Neuronal stem cell (in vitro differentiated cells): Measurements from ENCODE around the gene MYL3.
"Not testable (repeated sequence)": the region's sequence is repeated elsewhere in the genome, so short reads cannot be mapped to it uniquely, and the experiment has no call there.

Experiments
- DNase-seq: peaks from one replicate; pipeline ENCODE4 v3.0.0-alpha.2; 2013; ENCODE audit warnings: low spot score
- H2AFZ ChIP-seq: one replicate; pipeline ENCODE4 v1.6.1; 2013; ENCODE audit warnings: mild to moderate bottlenecking, low read length, inconsistent platforms
- H2AK5ac ChIP-seq: 2 replicates; pipeline ENCODE4 v1.6.1; 2013; ENCODE audit warnings: low read depth, mild to moderate bottlenecking, inconsistent platforms, low read length, moderate library complexity, mixed read lengths
- H2BK120ac ChIP-seq: 2 replicates; pipeline ENCODE4 v1.6.1; 2013; ENCODE audit warnings: low read depth, mild to moderate bottlenecking, inconsistent platforms, low read length, moderate library complexity, mixed read lengths
- H2BK12ac ChIP-seq: one replicate; pipeline ENCODE4 v1.6.1; 2013; ENCODE audit warnings: low read length, inconsistent platforms
- H2BK15ac ChIP-seq: 2 replicates; pipeline ENCODE4 v1.6.1; 2013; ENCODE audit warnings: mild to moderate bottlenecking, low read length, inconsistent platforms, mixed read lengths
- H2BK5ac ChIP-seq: one replicate; pipeline ENCODE4 v1.6.1; 2013; ENCODE audit warnings: inconsistent platforms, mild to moderate bottlenecking, low read length, moderate library complexity
- H3K14ac ChIP-seq: one replicate; pipeline ENCODE4 v1.6.1; 2013; ENCODE audit warnings: low read length, inconsistent platforms
- H3K18ac ChIP-seq: 2 replicates; pipeline ENCODE4 v1.6.1; 2013; ENCODE audit warnings: low read length, inconsistent platforms
- H3K23ac ChIP-seq: 2 replicates; pipeline ENCODE4 v1.6.1; 2013; ENCODE audit warnings: low read depth, mild to moderate bottlenecking, mixed read lengths, low read length, inconsistent platforms; ENCODE audit not compliant: poor library complexity
- H3K27ac ChIP-seq: replicated peaks from 3 replicates; pipeline ENCODE4 v1.5.1; 2013; ENCODE audit warnings: low read length, inconsistent platforms
- H3K27me3 ChIP-seq, 3 experiments: 2 replicates each; pipeline ENCODE4 v1.6.1; 2013; ENCODE audit warnings: low read length in 3 of 3, mild to moderate bottlenecking in 2 of 3, inconsistent platforms in 1 of 3, low read depth in 1 of 3, mixed read lengths in 1 of 3, moderate library complexity in 1 of 3; ENCODE audit not compliant: control insufficient read depth in 3 of 3, insufficient read depth in 3 of 3
- H3K36me3 ChIP-seq, 2 donors: replicated peaks in 1 of 2; 2 replicates each; pipeline ENCODE4 v1.6.1; 2013; ENCODE audit warnings: low read length in 2 of 2; ENCODE audit not compliant: control insufficient read depth in 2 of 2, insufficient read depth in 2 of 2
- H3K4ac ChIP-seq: 2 replicates; pipeline ENCODE4 v1.6.1; 2013; ENCODE audit warnings: inconsistent platforms, mild to moderate bottlenecking, low read length, moderate library complexity
- H3K4me1 ChIP-seq, 2 donors: 1 replicate in 1 of 2; 2 replicates in 1 of 2; pipeline ENCODE4 v1.6.1; 2013; ENCODE audit warnings: low read length in 2 of 2, low read depth in 1 of 2; ENCODE audit not compliant: control insufficient read depth in 2 of 2, insufficient read depth in 1 of 2
- H3K4me2 ChIP-seq: one replicate; pipeline ENCODE4 v1.6.1; 2013; ENCODE audit warnings: mild to moderate bottlenecking, low read length, inconsistent platforms; ENCODE audit not compliant: insufficient read depth, poor library complexity, severe bottlenecking
- H3K4me3 ChIP-seq, 2 donors: 2 replicates each; pipeline ENCODE4 v1.5.1; 2013; ENCODE audit warnings: low read length in 2 of 2, mild to moderate bottlenecking in 2 of 2, inconsistent platforms in 1 of 2, moderate library complexity in 1 of 2
- H3K79me1 ChIP-seq: one replicate; pipeline ENCODE4 v1.6.1; 2013; ENCODE audit warnings: low read depth, mild to moderate bottlenecking, inconsistent platforms, low read length, moderate library complexity
- H3K9ac ChIP-seq: one replicate; pipeline ENCODE4 v1.6.1; 2013; ENCODE audit warnings: mild to moderate bottlenecking, low read depth, low read length, inconsistent platforms; ENCODE audit not compliant: poor library complexity
- H3K9me3 ChIP-seq, 2 donors: replicated peaks in 1 of 2; 2 replicates each; pipeline versions ENCODE3 to v1.6.1; 2013; ENCODE audit warnings: low read length in 2 of 2, mild to moderate bottlenecking in 2 of 2, inconsistent platforms in 1 of 2, low read depth in 1 of 2, mixed read lengths in 1 of 2, moderate library complexity in 1 of 2; ENCODE audit not compliant: control insufficient read depth in 2 of 2, insufficient read depth in 1 of 2
- H4K8ac ChIP-seq: one replicate; pipeline ENCODE4 v1.6.1; 2013; ENCODE audit warnings: low read depth, mild to moderate bottlenecking, inconsistent platforms, low read length, moderate library complexity
- H4K91ac ChIP-seq: one replicate; pipeline ENCODE4 v1.6.1; 2013; ENCODE audit warnings: low read length, low read depth, mild to moderate bottlenecking, inconsistent platforms; ENCODE audit not compliant: poor library complexity
- WGBS, 2 donors: extraction: QIAGEN DNeasy Blood & Tissue Kit; methylation state at CpG; one replicate each; pipeline ENCODE4 v1.1.7; 2013; ENCODE audit warnings: missing lambda C conversion rate in 2 of 2, mixed read lengths in 1 of 2; ENCODE audit not compliant: insufficient read length in 2 of 2, insufficient replicate concordance in 1 of 2; ENCODE audit errors: extremely low coverage in 2 of 2; 5-methylcytosine and 5-hydroxymethylcytosine counted together

Gene MYL3

DNA sequence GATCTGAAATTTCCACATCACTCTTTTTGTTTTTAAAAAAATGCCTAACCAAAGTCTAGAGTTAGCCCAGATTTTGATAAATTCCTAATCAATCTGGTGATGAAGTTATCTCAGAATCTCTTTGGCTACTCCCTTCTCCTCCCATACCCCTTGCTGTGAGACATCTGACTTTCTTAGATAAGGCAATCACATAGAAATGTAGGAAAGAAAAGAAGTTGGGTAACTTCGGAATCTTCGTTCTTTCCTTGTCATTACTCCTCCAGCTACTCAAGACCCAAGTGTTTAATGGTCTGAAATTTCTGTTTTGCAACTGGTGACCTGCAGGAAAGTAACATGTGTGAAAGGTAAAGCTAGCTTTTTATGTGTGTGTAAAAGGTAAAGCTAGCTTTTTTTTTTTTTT lies 37.8 kb downstream of the MYL3 start:
- no peak for DNase-seq
- H3K18ac ChIP-seq = no peak overlapping the region
- no peak overlapping the region for H4K91ac ChIP-seq
- no peak overlapping the region for H3K4me2 ChIP-seq
- no peak overlapping the region for H2BK5ac ChIP-seq
- H3K23ac ChIP-seq = no peak overlapping the region
- H3K9ac ChIP-seq = no peak overlapping the region
- H3K9me3 ChIP-seq = peaks cover 0 to 5% of the 10 kb centered on the region in 2 donors
- H2BK120ac ChIP-seq = no peak overlapping the region
- H2BK12ac ChIP-seq = no peak overlapping the region
- no peaks in the 10 kb centered on the region for H3K27me3 ChIP-seq
- no CpG with 5 or more reads among the region's 2 CpGs for WGBS, 2 donors
- no peak overlapping the region for H2BK15ac ChIP-seq
- no peak overlapping the region for H2AK5ac ChIP-seq
- H4K8ac ChIP-seq = no peak overlapping the region
- no peak overlapping the region for H3K4me3 ChIP-seq
- no peaks in the 10 kb centered on the region for H3K36me3 ChIP-seq
- no peak overlapping the region for H3K27ac ChIP-seq
- H2AFZ ChIP-seq = no peak overlapping the region
- H3K79me1 ChIP-seq = no peaks in the 10 kb centered on the region
- no peak overlapping the region for H3K14ac ChIP-seq
- peaks cover 2 to 4% of the 10 kb centered on the region in 2 donors for H3K4me1 ChIP-seq
- H3K4ac ChIP-seq = no peak overlapping the region

- H3K36me3 ChIP-seq = no peaks in the 10 kb centered on the region
- no peak overlapping the region for H2BK12ac ChIP-seq
- peaks cover 2 to 4% of the 10 kb centered on the region in 2 donors for H3K4me1 ChIP-seq
- no peak overlapping the region for H2BK15ac ChIP-seq
- no peak overlapping the region for H4K91ac ChIP-seq
- no peak overlapping the region for H2AFZ ChIP-seq
- H3K18ac ChIP-seq = no peak overlapping the region
- peaks cover 0 to 5% of the 10 kb centered on the region in 2 donors for H3K9me3 ChIP-seq
- H2BK5ac ChIP-seq = no peak overlapping the region
- H3K14ac ChIP-seq = no peak overlapping the region
- H3K27ac ChIP-seq = no peak overlapping the region
- H3K79me1 ChIP-seq = no peaks in the 10 kb centered on the region
- no CpG with 5 or more reads among the region's 2 CpGs for WGBS, 2 donors
- no peak overlapping the region for H2BK120ac ChIP-seq
- no peak overlapping the region for H3K23ac ChIP-seq
- no peak overlapping the region for H3K4ac ChIP-seq
- H3K4me3 ChIP-seq = no peak overlapping the region
- H3K27me3 ChIP-seq = no peaks in the 10 kb centered on the region
- no peak overlapping the region for H2AK5ac ChIP-seq
- H3K4me2 ChIP-seq = no peak overlapping the region
- no peak overlapping the region for H4K8ac ChIP-seq
- DNase-seq = no peak
- H3K9ac ChIP-seq = no peak overlapping the region
Measured at GRCh38 chr3:46824211-46824970, 38.9 kb downstream of the MYL3 start.

- not testable (repeated sequence) for H2BK120ac ChIP-seq, H3K4me3 ChIP-seq, H2AK5ac ChIP-seq, H3K27me3 ChIP-seq, H3K14ac ChIP-seq, H3K4me1 ChIP-seq, H3K4me2 ChIP-seq, H4K8ac ChIP-seq, H3K9me3 ChIP-seq, H2AFZ ChIP-seq, H2BK12ac ChIP-seq, H4K91ac ChIP-seq, H2BK15ac ChIP-seq, H3K36me3 ChIP-seq, H3K23ac ChIP-seq, H3K79me1 ChIP-seq, H3K4ac ChIP-seq, H3K9ac ChIP-seq, H3K18ac ChIP-seq, H3K27ac ChIP-seq, H2BK5ac ChIP-seq, DNase-seq
Measured at GRCh38 chr3:46823314-46823713, 39.9 kb downstream of the MYL3 start.

DNA sequence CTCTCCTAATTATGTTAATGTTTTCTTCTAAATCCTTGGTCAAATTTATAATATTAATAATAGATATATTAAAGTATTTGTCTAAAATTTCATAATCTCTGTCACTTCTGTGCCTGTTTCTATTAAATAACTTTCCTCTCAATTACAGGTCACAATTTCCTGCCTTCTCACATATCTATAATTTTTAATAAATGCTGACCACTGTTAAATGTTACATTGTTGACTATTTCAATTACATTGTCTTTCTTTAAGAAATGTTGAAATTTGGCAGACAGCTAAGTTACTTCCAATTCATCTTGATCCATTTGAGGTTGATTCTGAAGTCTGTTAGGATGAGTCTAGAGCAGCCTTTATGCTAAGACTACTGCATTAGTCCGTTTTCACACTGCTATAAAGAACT lies 41.7 kb downstream of the MYL3 start:
- Histone ChIP-seq H3K14ac (no peak overlapping the region), H2BK12ac (no peak overlapping the region), H3K27me3 (no peaks in the 10 kb centered on the region), H3K4ac (no peak overlapping the region), H3K9ac (no peak overlapping the region), H2BK5ac (no peak overlapping the region), H2AFZ (no peak overlapping the region), H3K36me3 (no peaks in the 10 kb centered on the region), H4K8ac (no peak overlapping the region), H3K79me1 (no peaks in the 10 kb centered on the region), H2AK5ac (no peak overlapping the region), H3K4me1 (peaks cover 2 to 4% of the 10 kb centered on the region in 2 donors), H3K27ac (no peak overlapping the region), H3K4me3 (no peak overlapping the region), H3K23ac (no peak overlapping the region), H3K4me2 (no peak overlapping the region), H2BK120ac (no peak overlapping the region), H2BK15ac (no peak overlapping the region), H3K18ac (no peak overlapping the region), H3K9me3 (peaks cover 0 to 5% of the 10 kb centered on the region in 2 donors), H4K91ac (no peak overlapping the region)
- no CpG with 5 or more reads among the region's 1 CpG for WGBS, 2 donors
- no peak for DNase-seq
